H1 (cell line): ENCODE results near the gene ASPG. TPM values are rescaled to one million over a fixed set of nuclear protein-coding genes. Genes with fewer than 3 reads are reported as not detected.

Experiments
- CTCF ChIA-PET: fragments of 300-600 bp; sonication (Branson Sonifier 250); formaldehyde crosslinking; loops from one replicate; lab custom pipeline; 2021; ENCODE audit not compliant: partially characterized antibody; lab: Charles Lee
- POLR2A ChIA-PET: fragments of 300-600 bp; sonication (Branson Sonifier 250); formaldehyde crosslinking; loops from one replicate; lab custom pipeline; 2021; ENCODE audit warnings: inconsistent platforms; ENCODE audit not compliant: partially characterized antibody; lab: Charles Lee
- DNase-seq, 2 experiments: peaks; one replicate each; pipeline versions ENCODE4 v3.0.0 to v3.0.0-alpha.2; 2010 to 2022; ENCODE audit warnings: low spot score in 2 of 2, low read depth in 1 of 2, mixed read lengths in 1 of 2
- FAIRE-seq: peaks from 2 replicates; lab custom pipeline; 2011; peaks lifted over from hg19 to GRCh38; lab: Jason Lieb, UNC
- H2AFZ ChIP-seq: 2 replicates; pipeline ENCODE4 v1.8.1; 2012; ENCODE audit warnings: low read length, inconsistent platforms
- H2AK5ac ChIP-seq: 2 replicates; pipeline ENCODE4 v1.6.1; 2013; ENCODE audit warnings: low read depth, low read length
- H2BK120ac ChIP-seq: replicated peaks from 2 replicates; pipeline ENCODE3; 2013; ENCODE audit warnings: low read depth, low read length, inconsistent platforms
- H2BK12ac ChIP-seq: 2 replicates; pipeline ENCODE4 v1.6.1; 2013; ENCODE audit warnings: low read depth, low read length
- H2BK15ac ChIP-seq: 2 replicates; pipeline ENCODE4 v1.6.1; 2013; ENCODE audit warnings: low read length
- H2BK20ac ChIP-seq: 2 replicates; pipeline ENCODE4 v1.6.1; 2013; ENCODE audit warnings: low read length
- H2BK5ac ChIP-seq: 2 replicates; pipeline ENCODE4 v1.6.1; 2013; ENCODE audit warnings: low read depth, low read length
- H3K14ac ChIP-seq: 2 replicates; pipeline ENCODE4 v1.6.1; 2013; ENCODE audit warnings: inconsistent platforms; ENCODE audit not compliant: insufficient read length
- H3K18ac ChIP-seq: 2 replicates; pipeline ENCODE4 v1.6.1; 2013; ENCODE audit warnings: low read length; ENCODE audit errors: extremely low read depth
- H3K23ac ChIP-seq: 2 replicates; pipeline ENCODE4 v1.6.1; 2013; ENCODE audit warnings: inconsistent platforms; ENCODE audit not compliant: insufficient read length
- H3K23me2 ChIP-seq: 2 replicates; pipeline ENCODE4 v1.6.1; 2013; ENCODE audit warnings: low read depth, low read length
- H3K27ac ChIP-seq: 2 replicates; pipeline ENCODE4 v1.6.1; 2011; ENCODE audit warnings: low read depth, low read length, inconsistent platforms
- H3K27me3 ChIP-seq, 4 experiments: replicated peaks in 1 of 4; 1 replicate in 1 of 4; 2 replicates in 3 of 4; pipeline versions ENCODE4 v1.6.1 to v1.8.1; 2011 to 2013; ENCODE audit warnings: low read length in 3 of 4, mild to moderate bottlenecking in 3 of 4, inconsistent platforms in 2 of 4, mixed read lengths in 2 of 4, moderate library complexity in 1 of 4; ENCODE audit not compliant: control insufficient read depth in 3 of 4, insufficient read depth in 3 of 4; ENCODE audit errors: extremely low read depth in 1 of 4
- H3K36me3 ChIP-seq, 4 experiments: 2 replicates each; pipeline versions ENCODE4 v1.6.1 to v1.8.1; 2011 to 2013; ENCODE audit warnings: mild to moderate bottlenecking in 4 of 4, low read length in 3 of 4, moderate library complexity in 2 of 4, control low read depth in 1 of 4, inconsistent platforms in 1 of 4; ENCODE audit not compliant: insufficient read depth in 4 of 4, control insufficient read depth in 2 of 4
- H3K4ac ChIP-seq: replicated peaks from 2 replicates; pipeline ENCODE3; 2013; ENCODE audit warnings: low read length, low read depth, mixed read lengths, inconsistent platforms; ENCODE audit not compliant: insufficient read length
- H3K4me1 ChIP-seq, 4 experiments: replicated peaks in 1 of 4; 1 replicate in 1 of 4; 2 replicates in 3 of 4; pipeline versions ENCODE4 v1.6.1 to v1.8.1; 2011 to 2013; ENCODE audit warnings: low read length in 3 of 4, inconsistent platforms in 2 of 4, mixed read lengths in 1 of 4; ENCODE audit not compliant: insufficient read depth in 4 of 4, control insufficient read depth in 3 of 4
- H3K4me2 ChIP-seq, 2 experiments: 2 replicates each; pipeline versions ENCODE4 v1.6.1 to v1.8.1; 2011 to 2013; ENCODE audit warnings: low read depth in 2 of 2, low read length in 2 of 2, control low read depth in 1 of 2, inconsistent platforms in 1 of 2, mild to moderate bottlenecking in 1 of 2; ENCODE audit not compliant: insufficient read depth in 1 of 2
- H3K4me3 ChIP-seq, 4 experiments: fragments of 200-600, 300-600 bp in 1 of 4; sonication (generic), shearing (Covaris generic), sonication (Bioruptor Twin) in 1 of 4; 2 replicates each; pipeline versions ENCODE4 v1.5.1 to v1.8.1; 2011 to 2016; ENCODE audit warnings: low read length in 4 of 4, low read depth in 3 of 4, control low read depth in 2 of 4, inconsistent platforms in 2 of 4, mild to moderate bottlenecking in 2 of 4, mixed read lengths in 1 of 4, moderate library complexity in 1 of 4; ENCODE audit not compliant: insufficient read depth in 2 of 4; ENCODE audit errors: extremely low read depth in 1 of 4
- H3K56ac ChIP-seq: replicated peaks from 2 replicates; pipeline ENCODE3; 2013; ENCODE audit warnings: low read depth, mild to moderate bottlenecking, mixed read lengths, low read length, inconsistent platforms; ENCODE audit not compliant: insufficient read length
- H3K79me1 ChIP-seq: 2 replicates; pipeline ENCODE4 v1.6.1; 2013; ENCODE audit warnings: low read depth, low read length, control low read depth
- H3K79me2 ChIP-seq, 2 experiments: 2 replicates each; pipeline versions ENCODE4 v1.6.1 to v1.8.1; 2012 to 2013; ENCODE audit warnings: low read length in 2 of 2, mild to moderate bottlenecking in 2 of 2, inconsistent platforms in 1 of 2; ENCODE audit not compliant: insufficient read depth in 2 of 2, control insufficient read depth in 1 of 2
- H3K9ac ChIP-seq, 4 experiments: replicated peaks in 1 of 4; 1 replicate in 1 of 4; 2 replicates in 3 of 4; pipeline versions ENCODE4 v1.6.1 to v1.8.1; 2011 to 2013; ENCODE audit warnings: low read depth in 3 of 4, low read length in 3 of 4, control low read depth in 2 of 4, mild to moderate bottlenecking in 2 of 4, moderate library complexity in 2 of 4, inconsistent platforms in 1 of 4; ENCODE audit errors: extremely low read depth in 1 of 4
- H3K9me3 ChIP-seq, 2 experiments: 2 replicates each; pipeline versions ENCODE4 v1.6.1 to v1.8.1; 2012 to 2013; ENCODE audit warnings: mild to moderate bottlenecking in 2 of 2, moderate library complexity in 2 of 2, control low read depth in 1 of 2, inconsistent platforms in 1 of 2, low read depth in 1 of 2, low read length in 1 of 2, mixed read lengths in 1 of 2; ENCODE audit not compliant: insufficient read depth in 2 of 2
- H4K20me1 ChIP-seq, 2 experiments: replicated peaks in 1 of 2; 2 replicates each; pipeline versions ENCODE3 to v1.8.1; 2011 to 2013; ENCODE audit warnings: inconsistent platforms in 2 of 2, low read length in 2 of 2, mild to moderate bottlenecking in 1 of 2; ENCODE audit not compliant: insufficient read depth in 2 of 2, control insufficient read depth in 1 of 2
- H4K5ac ChIP-seq: 2 replicates; pipeline ENCODE4 v1.6.1; 2013; ENCODE audit warnings: low read length, low read depth, mixed read lengths, inconsistent platforms; ENCODE audit not compliant: insufficient read length
- H4K8ac ChIP-seq: 2 replicates; pipeline ENCODE4 v1.8.0; 2013; ENCODE audit warnings: mild to moderate bottlenecking, moderate library complexity, low read length, inconsistent platforms; ENCODE audit not compliant: insufficient read depth; ENCODE audit errors: extremely low read depth
- H4K91ac ChIP-seq: replicated peaks from 2 replicates; pipeline ENCODE3; 2013; ENCODE audit warnings: low read length, mixed read lengths, inconsistent platforms; ENCODE audit not compliant: insufficient read length
- ASH2L ChIP-seq: fragments of 200-600, 300-600 bp; sonication (generic); IDR thresholded peaks from one replicate; pipeline ENCODE4 v1.7.1; 2017; ENCODE audit warnings: low read length
- CHD1 ChIP-seq: IDR thresholded peaks from 2 replicates; pipeline ENCODE4 v1.6.1; 2012; ENCODE audit warnings: low read depth, low read length, improper control_type of control experiment
- FOSL1 ChIP-seq: IDR thresholded peaks from 2 replicates; pipeline ENCODE4 v1.6.1; 2011; ENCODE audit warnings: mild to moderate bottlenecking, low read depth, low read length, moderate library complexity; ENCODE audit not compliant: insufficient read depth
- HDAC2 ChIP-seq, 2 experiments: fragments of 300-600 bp in 1 of 2; sonication (generic) in 1 of 2; IDR thresholded peaks; 2 replicates each; pipeline ENCODE4 v1.6.1; 2011 to 2012; ENCODE audit warnings: low read depth in 2 of 2, low read length in 2 of 2, mild to moderate bottlenecking in 2 of 2, moderate library complexity in 2 of 2, borderline replicate concordance in 1 of 2, inconsistent platforms in 1 of 2
- MAFK ChIP-seq: IDR thresholded peaks from 2 replicates; pipeline ENCODE4 v1.6.1; 2012; ENCODE audit warnings: low read depth, mild to moderate bottlenecking, improper control_type of control experiment, low read length
- NANOG ChIP-seq: IDR thresholded peaks from 2 replicates; pipeline ENCODE4 v1.6.1; 2011; ENCODE audit warnings: low read length, low read depth, mild to moderate bottlenecking, inconsistent platforms; ENCODE audit not compliant: insufficient read depth, poor library complexity, severe bottlenecking
- POLR2A ChIP-seq, 2 experiments: IDR thresholded peaks; 1 replicate in 1 of 2; 2 replicates in 1 of 2; pipeline ENCODE4 v1.6.1; 2011; ENCODE audit warnings: low read depth in 2 of 2, low read length in 2 of 2, mild to moderate bottlenecking in 2 of 2; ENCODE audit errors: control extremely low read depth in 1 of 2
- SP2 ChIP-seq: IDR thresholded peaks from 2 replicates; pipeline ENCODE4 v1.6.1; 2012; ENCODE audit warnings: mild to moderate bottlenecking, low read length, inconsistent platforms
- SUZ12 ChIP-seq: fragments of 200-600 bp; sonication (generic); IDR thresholded peaks from 2 replicates; pipeline ENCODE4 v1.6.1; 2012; ENCODE audit warnings: mild to moderate bottlenecking, inconsistent platforms, low read length, moderate library complexity, mixed read lengths
- USF2 ChIP-seq: IDR thresholded peaks from 2 replicates; pipeline ENCODE4 v1.6.1; 2011; ENCODE audit warnings: low read length, improper control_type of control experiment
- WGBS, 2 experiments: shearing (Covaris generic) in 1 of 2; methylation state at CpG; one replicate each; pipeline versions ENCODE4 v1.1.6 to v1.1.7; 2013 to 2015; ENCODE audit warnings: low lambda C conversion rate in 2 of 2, mixed read lengths in 2 of 2, inconsistent platforms in 1 of 2, low coverage in 1 of 2, missing lambda C conversion rate in 1 of 2; ENCODE audit not compliant: insufficient replicate concordance in 2 of 2, insufficient coverage in 1 of 2, insufficient read length in 1 of 2; ENCODE audit errors: extremely low coverage in 1 of 2, missing lambda C conversion rate in 1 of 2; 5-methylcytosine and 5-hydroxymethylcytosine counted together
- polyA plus RNA-seq, 7 experiments: library from polyadenylated mRNA; depleted of rRNA in 3 of 7; stranded (reverse) in 5 of 7; unstranded in 2 of 7; fragments of >200 nt in 5 of 7; fragments of 200-250 nt in 2 of 7; gene quantifications; 1 replicate in 5 of 7; 2 replicates in 1 of 7; 4 replicates in 1 of 7; pipeline versions ENCODE4 v1.2.1 to v1.2.3, GENCODE V29; 2011 to 2013; ENCODE audit warnings: missing spikeins in 2 of 7, mixed read lengths in 2 of 7
- total RNA-seq: library from RNA; stranded (reverse); fragmentation: NEBNext Ultra II Directional; extraction: Animal tissue kit (Norgen Biotek cat#: 25700); gene quantifications from 2 replicates; pipeline ENCODE4 v1.2.1, GENCODE V29; 2021

ASPG gene
- total and polyA plus RNA-seq, 2 of the 8 experiments (the other 6 are each of a cell fraction or from before 2014, with no cell fraction given) = 0.34 to 0.59 TPM

DNA sequence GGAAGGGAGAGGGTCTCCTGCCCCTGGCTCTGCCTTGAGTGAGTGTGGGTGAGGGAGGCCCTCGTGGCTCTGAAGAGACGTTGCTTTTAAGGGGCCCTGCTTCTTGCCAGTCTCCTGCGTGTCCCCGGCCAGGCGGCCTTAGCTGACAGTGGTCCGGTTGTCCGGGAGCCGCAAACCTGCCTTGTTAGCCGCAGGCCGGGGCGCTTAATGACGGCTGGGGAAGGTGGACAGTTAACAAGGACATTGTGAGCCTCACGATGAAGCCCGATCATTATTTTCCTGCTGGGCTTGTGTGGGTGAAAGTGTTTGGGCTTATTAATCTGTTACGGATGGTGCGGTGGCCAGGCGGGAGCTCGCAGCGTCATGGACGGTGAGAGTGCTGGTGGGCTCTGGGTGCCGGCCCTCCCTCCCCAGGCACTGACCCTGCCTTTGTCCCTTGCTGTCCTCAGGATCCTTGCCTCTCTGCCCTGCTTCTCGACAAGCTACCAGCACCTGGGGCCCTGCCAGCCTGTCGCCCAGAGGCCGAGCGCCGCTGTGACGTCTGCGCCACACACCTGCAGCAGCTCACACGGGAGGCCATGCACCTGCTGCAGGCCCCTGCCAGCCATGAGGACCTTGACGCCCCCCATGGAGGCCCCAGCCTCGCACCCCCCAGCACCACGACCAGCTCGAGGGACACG lies 66.2 kb downstream of the ASPG start:
- H3K4ac ChIP-seq = no peak overlapping the region
- H3K18ac ChIP-seq = 0 out of 2 replicates have a peak overlapping the region, but pooled peaks have one; percentile 38
- H3K14ac ChIP-seq = no peak overlapping the region
- H3K27me3 ChIP-seq = no peaks in the 10 kb centered on the region
- no peak overlapping the region for H2AK5ac ChIP-seq
- H3K23ac ChIP-seq = no peak overlapping the region
- H3K9ac ChIP-seq = no peak overlapping the region
- FAIRE-seq (no peak), DNase-seq (no peak)
- ChIA-PET CTCF (interaction anchor here (0.9 to 2.7 kb wide), 9 partner anchors 10 to 412 kb away, joined by 3 to 9 read pairs (median 4); no protein-coding TSS in a partner anchor), POLR2A (interaction anchor here (1.0 to 1.2 kb wide), 3 partner anchors 10 to 32 kb away, joined by 3 to 4 read pairs (median 3); no protein-coding TSS in a partner anchor)
- no peak overlapping the region for H2BK120ac ChIP-seq
- no peak overlapping the region for H2AFZ ChIP-seq
- 0 out of 2 replicates have a peak overlapping the region, but pooled peaks have one; percentile 75 for H2BK5ac ChIP-seq
- H2BK12ac ChIP-seq = 0 out of 2 replicates have a peak overlapping the region, but pooled peaks have one; percentile 60
- 87% methylated on average over 23 of the region's 34 CpGs; no CpG with 5 or more reads in 1 of the 2 experiments for WGBS, 2 experiments
- peaks cover 8 to 23% of the 10 kb centered on the region in 2 experiments for H4K20me1 ChIP-seq
- no peak overlapping the region for H2BK15ac ChIP-seq
- H2BK20ac ChIP-seq = no peak overlapping the region
- H3K36me3 ChIP-seq = peaks cover 0 to 13% (median 9%) of the 10 kb centered on the region in 4 experiments; a peak in 4 of 8 replicates
- H3K4me1 ChIP-seq = peaks cover 0 to 39% (median 31%) of the 10 kb centered on the region in 4 experiments; a peak in 6 of 7 replicates
- H3K4me2 ChIP-seq = no peak overlapping the region
- no peak overlapping the region for H3K4me3 ChIP-seq
- H3K79me2 ChIP-seq = peaks cover 6 to 60% of the 10 kb centered on the region in 2 experiments; a peak in 3 of 4 replicates
- no peak overlapping the region for H3K56ac ChIP-seq
- H3K23me2 ChIP-seq = no peaks in the 10 kb centered on the region; the same call in 1 of the 2 replicates
- no peak overlapping the region for H4K5ac ChIP-seq
- peak overlapping the region; percentile 76 for H4K8ac ChIP-seq
- no peak overlapping the region for H3K27ac ChIP-seq
- peak overlapping the region; percentile 44 for H4K91ac ChIP-seq
- H3K9me3 ChIP-seq = no peaks in the 10 kb centered on the region
- peaks cover 41% of the 10 kb centered on the region for H3K79me1 ChIP-seq
- TF ChIP-seq FOSL1 = no peak
- TF ChIP-seq ASH2L = no peak
- no peak for TF ChIP-seq SUZ12
- TF ChIP-seq SP2 = no peak
- TF ChIP-seq CHD1 = no peak
- no peak for TF ChIP-seq MAFK
- no peak for TF ChIP-seq NANOG
- no peak for TF ChIP-seq POLR2A (IDR thresholded peaks at IDR 0.05; ENCODE audit: control extremely low read depth in 1 of 2, low read depth in 2 of 2, low read length in 2 of 2)
- no peak for TF ChIP-seq USF2
- TF ChIP-seq HDAC2 (IDR thresholded peaks at IDR 0.05; ENCODE audit: borderline replicate concordance in 1 of 2, low read depth in 2 of 2, low read length in 2 of 2) = no peak
